ENCODE data around the gene CFAP20DC. TPM values are rescaled to one million over a fixed set of nuclear protein-coding genes. Genes with fewer than 3 reads are reported as not detected.
"Not testable (repeated sequence)": the region's sequence is repeated elsewhere in the genome, so short reads cannot be mapped to it uniquely, and the experiment has no call there.

CFAP20DC gene
- total RNA-seq, 2 experiments from 2014 or later = 1.4 to 1.8 TPM

GRCh38 chr3:59064276-59064675 is 14.5 kb upstream of the CFAP20DC start:
- no peak overlapping the region for H3K27ac Mint-ChIP-seq
- no peak for ATAC-seq (ENCODE audit: low read depth)
- no peaks in the 10 kb centered on the region for H3K36me3 Mint-ChIP-seq
- no peak overlapping the region for H3K4me3 Mint-ChIP-seq
- H3K9me3 Mint-ChIP-seq = no peaks in the 10 kb centered on the region
- DNase-seq = no peak
- no peaks in the 10 kb centered on the region for H3K4me1 Mint-ChIP-seq
- H3K27me3 Mint-ChIP-seq = peaks cover 18% of the 10 kb centered on the region
- POLR2A ChIA-PET = no interaction called here

DNA sequence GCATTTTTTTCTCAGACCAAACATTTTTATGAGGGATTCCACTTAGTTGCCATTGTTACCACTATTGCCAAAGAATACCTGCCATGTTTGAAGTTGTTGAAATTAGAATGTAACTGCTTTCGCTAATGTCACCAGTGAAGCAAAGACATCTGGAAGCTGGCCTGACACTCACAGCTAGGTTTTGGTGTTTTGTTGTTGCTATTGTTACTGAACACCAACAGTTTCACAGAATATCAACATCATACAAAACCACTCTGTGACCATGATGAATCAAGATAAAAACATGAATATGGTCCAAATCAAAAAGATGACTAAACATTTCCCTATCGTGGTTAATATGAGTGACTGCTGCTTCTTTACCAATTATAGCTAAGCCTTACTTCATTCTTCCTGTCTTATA is 6.9 kb upstream of the CFAP20DC start:
- Mint-ChIP-seq H3K9me3 (no peaks in the 10 kb centered on the region), H3K36me3 (no peaks in the 10 kb centered on the region), H3K4me1 (no peaks in the 10 kb centered on the region), H3K27ac (no peak overlapping the region), H3K27me3 (peaks cover 15% of the 10 kb centered on the region), H3K4me3 (no peak overlapping the region)
- no peak for DNase-seq
- ATAC-seq (ENCODE audit: low read depth) = no peak
- POLR2A ChIA-PET = no interaction called here

DNA sequence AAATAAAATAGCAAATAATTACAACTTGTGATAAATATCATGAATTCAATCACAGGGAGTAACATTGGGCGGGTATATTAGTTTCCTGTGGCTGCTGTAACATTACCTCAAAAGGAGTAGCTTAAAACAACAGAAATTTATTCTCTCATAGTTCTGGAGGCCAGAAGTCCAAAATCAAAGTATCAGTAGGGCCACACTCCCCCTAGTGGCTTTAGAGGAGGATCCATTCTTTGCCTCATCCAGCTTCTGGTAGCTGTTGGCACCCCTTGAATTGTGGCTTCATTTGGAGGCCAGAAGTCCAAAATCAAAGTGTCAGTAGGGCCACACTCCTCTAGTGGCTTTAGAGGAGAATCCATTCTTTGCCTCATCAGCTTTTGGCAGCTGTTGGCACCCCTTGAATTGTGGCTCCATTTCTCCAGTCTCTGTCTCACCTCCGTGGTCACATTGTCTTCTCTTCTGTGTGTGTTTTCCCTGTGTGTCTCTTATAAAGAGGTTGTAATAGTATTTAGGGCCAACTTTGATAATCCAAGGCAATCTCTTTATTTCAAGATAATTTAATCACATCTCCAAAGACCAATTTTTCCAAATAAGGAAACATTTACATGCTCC is 3.1 kb upstream of the CFAP20DC start:
- Mint-ChIP-seq H3K4me1 (peaks cover 5% of the 10 kb centered on the region), H3K4me3 (no peak overlapping the region), H3K27ac (no peak overlapping the region), H3K27me3 (peaks cover 10% of the 10 kb centered on the region), H3K36me3 (no peaks in the 10 kb centered on the region), H3K9me3 (no peaks in the 10 kb centered on the region)
- ATAC-seq (ENCODE audit: low read depth) (no peak), DNase-seq (no peak)
- POLR2A ChIA-PET = interaction anchor here (1.0 kb wide), 1 partner anchor 57 kb away, joined by 3 read pairs; no protein-coding TSS in a partner anchor

DNA sequence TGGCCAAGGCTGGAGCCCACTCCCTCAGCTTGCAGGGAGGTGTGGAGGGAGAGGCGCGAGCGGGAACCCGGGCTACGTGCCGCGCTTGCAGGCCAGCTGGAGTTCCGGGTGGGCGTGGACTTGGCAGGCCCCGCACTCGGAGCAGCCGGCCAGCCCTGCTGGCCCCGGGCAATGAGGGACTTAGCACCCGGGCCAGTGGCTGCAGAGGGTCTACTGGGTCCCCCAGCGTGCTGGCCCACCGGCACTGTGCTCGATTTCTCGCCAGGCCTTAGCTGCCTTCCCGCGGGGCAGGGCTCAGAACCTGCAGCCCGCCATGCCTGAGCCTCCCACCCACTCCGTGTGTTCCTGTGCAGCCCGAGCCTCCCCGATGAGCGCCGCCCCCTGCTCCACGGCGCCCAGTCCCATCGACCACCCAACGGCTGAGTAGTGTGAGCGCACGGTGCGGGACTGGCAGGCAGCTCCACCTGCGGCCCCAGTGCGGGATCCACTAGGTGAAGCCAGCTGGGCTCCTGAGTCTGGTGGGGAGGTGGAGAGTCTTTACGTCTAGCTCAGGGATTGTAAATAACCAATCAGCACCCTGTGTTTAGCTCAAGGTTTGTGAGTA is 1.1 kb upstream of the CFAP20DC start:
- H3K4me3 Mint-ChIP-seq = not testable (repeated sequence)

GRCh38 chr3:59046839-59047238 is 3.0 kb downstream of the CFAP20DC start:
- Mint-ChIP-seq H3K36me3 (no peaks in the 10 kb centered on the region), H3K4me3 (no peak overlapping the region), H3K9me3 (no peaks in the 10 kb centered on the region), H3K4me1 (peaks cover 5% of the 10 kb centered on the region), H3K27ac (no peak overlapping the region), H3K27me3 (peaks cover 5% of the 10 kb centered on the region)
- no peak for DNase-seq
- POLR2A ChIA-PET = no interaction called here
- no peak for ATAC-seq (ENCODE audit: low read depth)

More for the DNA sequence above, 1.1 kb upstream of the CFAP20DC start:
- not testable (repeated sequence) for H3K4me1 Mint-ChIP-seq; H3K27ac Mint-ChIP-seq; H3K36me3 Mint-ChIP-seq; H3K9me3 Mint-ChIP-seq; DNase-seq; ATAC-seq (ENCODE audit: low read depth)
- peaks cover 14% of the 10 kb centered on the region for H3K27me3 Mint-ChIP-seq
- POLR2A ChIA-PET = interaction anchor here (1.0 kb wide), 1 partner anchor 1027 kb away, joined by 3 read pairs; no protein-coding TSS in a partner anchor

- POLR2A ChIA-PET = no interaction called here
- DNase-seq (no peak), ATAC-seq (ENCODE audit: low read depth) (no peak)
- Mint-ChIP-seq H3K4me1 (no peaks in the 10 kb centered on the region), H3K9me3 (no peaks in the 10 kb centered on the region), H3K36me3 (no peaks in the 10 kb centered on the region), H3K4me3 (no peak overlapping the region), H3K27ac (no peak overlapping the region), H3K27me3 (peaks cover 5% of the 10 kb centered on the region)
Observed at GRCh38 chr3:59043391-59043790, 6.4 kb downstream of the CFAP20DC start.

- no peak overlapping the region for H3K27ac Mint-ChIP-seq
- H3K4me3 Mint-ChIP-seq = no peak overlapping the region
- POLR2A ChIA-PET = no interaction called here
- no peaks in the 10 kb centered on the region for H3K4me1 Mint-ChIP-seq
- no peaks in the 10 kb centered on the region for H3K9me3 Mint-ChIP-seq
- ATAC-seq (ENCODE audit: low read depth) = no peak
- DNase-seq = no peak
- no peaks in the 10 kb centered on the region for H3K27me3 Mint-ChIP-seq
- H3K36me3 Mint-ChIP-seq = no peaks in the 10 kb centered on the region
Observed at GRCh38 chr3:59040902-59041301, 8.9 kb downstream of the CFAP20DC start.

- POLR2A ChIA-PET = no interaction called here
- no peak overlapping the region for H3K27ac Mint-ChIP-seq
- no peak overlapping the region for H3K4me3 Mint-ChIP-seq
- DNase-seq (no peak), ATAC-seq (ENCODE audit: low read depth) (no peak)
- H3K36me3 Mint-ChIP-seq = no peaks in the 10 kb centered on the region
- peaks cover 23% of the 10 kb centered on the region for H3K27me3 Mint-ChIP-seq
- H3K9me3 Mint-ChIP-seq = no peaks in the 10 kb centered on the region
- peaks cover 5% of the 10 kb centered on the region for H3K4me1 Mint-ChIP-seq
Observed at GRCh38 chr3:59027607-59028006, 22.2 kb downstream of the CFAP20DC start.

DNA sequence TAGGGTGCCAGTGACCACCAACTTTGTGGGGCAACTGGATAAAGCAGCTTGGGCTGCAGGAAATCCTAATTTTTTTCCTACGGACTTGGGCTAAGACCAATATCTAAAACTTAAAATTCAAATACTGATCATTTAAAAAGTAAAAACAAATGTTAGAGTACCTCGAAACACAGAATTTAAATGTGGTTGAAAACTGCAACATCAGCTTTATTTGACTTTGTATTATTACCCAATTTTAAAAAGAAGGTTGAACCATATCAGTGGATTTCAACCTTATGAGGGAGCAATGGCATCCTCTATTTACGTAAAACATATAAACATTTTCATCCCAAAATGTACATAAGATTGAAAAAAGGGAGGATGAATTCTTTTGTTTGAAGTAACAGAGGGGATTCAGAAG is 26.2 kb downstream of the CFAP20DC start:
- Mint-ChIP-seq H3K36me3 (no peaks in the 10 kb centered on the region), H3K9me3 (no peaks in the 10 kb centered on the region), H3K4me1 (peaks cover 5% of the 10 kb centered on the region), H3K27me3 (peaks cover 23% of the 10 kb centered on the region), H3K4me3 (no peak overlapping the region), H3K27ac (no peak overlapping the region)
- DNase-seq = no peak
- POLR2A ChIA-PET = no interaction called here
- no peak for ATAC-seq (ENCODE audit: low read depth)

- Mint-ChIP-seq H3K27ac (no peak overlapping the region), H3K9me3 (no peaks in the 10 kb centered on the region), H3K4me1 (no peaks in the 10 kb centered on the region), H3K36me3 (no peaks in the 10 kb centered on the region), H3K27me3 (peaks cover 13% of the 10 kb centered on the region), H3K4me3 (no peak overlapping the region)
- POLR2A ChIA-PET = no interaction called here
- ATAC-seq (ENCODE audit: low read depth) (no peak), DNase-seq (no peak)
Observed at GRCh38 chr3:59017617-59017984, 32.2 kb downstream of the CFAP20DC start.

DNA sequence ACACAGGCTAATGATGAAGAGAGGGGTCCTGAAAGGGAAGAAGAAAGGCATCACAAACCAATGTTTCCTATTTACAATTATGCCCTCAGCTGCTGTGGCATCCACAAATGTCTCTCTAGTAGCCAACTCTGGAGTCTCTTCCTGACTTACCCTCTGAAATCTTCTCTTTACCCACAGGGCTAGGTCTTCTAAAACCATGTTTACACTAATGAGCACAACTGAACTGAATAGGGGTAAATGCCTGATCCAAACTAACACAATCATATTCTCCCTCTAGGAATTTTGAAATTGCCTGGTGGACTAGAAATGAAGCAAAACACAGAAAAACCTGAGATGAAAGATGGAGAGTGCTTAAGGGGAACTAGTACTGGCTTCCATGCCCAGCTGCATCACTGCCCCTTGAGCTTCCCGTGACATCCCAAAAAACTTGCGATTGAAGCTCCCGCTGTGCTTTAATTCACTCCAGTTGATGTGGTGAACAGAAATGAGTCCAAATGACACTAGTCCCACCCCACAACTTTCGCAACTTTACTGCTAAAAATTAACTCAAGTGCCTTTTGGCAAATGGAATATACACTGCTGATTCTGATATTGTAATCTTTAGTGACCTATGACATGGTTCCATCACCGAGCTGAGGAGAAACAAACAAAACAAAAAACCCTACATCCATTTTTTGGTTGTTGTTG is 32.8 kb downstream of the CFAP20DC start:
- Mint-ChIP-seq H3K27me3 (peaks cover 13% of the 10 kb centered on the region), H3K27ac (no peak overlapping the region), H3K36me3 (no peaks in the 10 kb centered on the region), H3K9me3 (no peaks in the 10 kb centered on the region), H3K4me3 (no peak overlapping the region), H3K4me1 (no peaks in the 10 kb centered on the region)
- ATAC-seq (ENCODE audit: low read depth) = no peak
- no peak for DNase-seq
- POLR2A ChIA-PET = no interaction called here

- POLR2A ChIA-PET = no interaction called here
- Mint-ChIP-seq H3K9me3 (no peaks in the 10 kb centered on the region), H3K36me3 (no peaks in the 10 kb centered on the region), H3K27ac (no peak overlapping the region), H3K4me3 (no peak overlapping the region), H3K4me1 (no peaks in the 10 kb centered on the region), H3K27me3 (peaks cover 13% of the 10 kb centered on the region)
- ATAC-seq (ENCODE audit: low read depth) = no peak
- no peak for DNase-seq
Observed at GRCh38 chr3:59013611-59014010, 36.2 kb downstream of the CFAP20DC start.

DNA sequence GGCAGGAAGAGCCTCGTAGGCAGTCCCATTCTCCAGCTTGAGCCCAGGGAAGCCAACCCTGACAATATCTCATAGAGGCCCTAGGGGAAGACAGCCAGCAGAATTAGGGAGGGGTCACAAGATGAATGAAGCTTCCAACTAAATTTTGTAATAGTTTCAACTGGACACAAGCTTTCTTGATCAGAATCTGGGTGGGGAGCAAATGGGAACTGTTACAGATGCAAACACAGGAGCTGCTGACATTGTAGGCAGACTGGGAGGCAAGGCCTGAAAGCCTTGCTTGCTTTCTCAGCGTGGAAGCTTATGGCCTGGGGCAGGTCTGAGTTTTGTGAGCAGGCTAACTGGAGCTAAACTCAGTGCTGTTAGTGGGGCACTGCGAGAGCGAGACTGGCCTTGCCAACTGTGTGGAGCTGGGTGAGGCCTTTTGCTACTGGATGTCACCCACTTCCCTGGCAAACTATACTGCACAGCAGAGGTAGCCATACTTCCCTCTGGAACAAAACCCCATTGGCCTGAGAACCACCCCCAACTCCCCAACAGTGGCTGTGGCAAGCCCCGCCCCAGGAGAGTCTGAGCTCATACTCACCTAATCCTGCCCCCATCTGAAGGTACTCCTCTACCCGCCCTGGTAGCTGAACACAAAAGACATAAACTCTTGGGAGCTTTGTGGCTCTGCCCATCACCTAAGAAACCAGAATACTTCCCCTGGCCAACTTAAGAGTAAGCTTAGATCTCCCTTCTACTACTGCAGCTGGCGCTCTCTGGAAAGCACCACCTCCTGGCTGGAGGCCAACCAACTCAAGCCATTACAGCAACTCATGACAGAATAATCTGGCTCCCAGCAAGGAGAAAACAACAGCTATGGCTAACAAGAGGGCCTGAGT is 42.9 kb downstream of the CFAP20DC start:
- H3K4me1 Mint-ChIP-seq = no peaks in the 10 kb centered on the region
- H3K9me3 Mint-ChIP-seq = peaks cover 5% of the 10 kb centered on the region
- no peak overlapping the region for H3K4me3 Mint-ChIP-seq
- POLR2A ChIA-PET = no interaction called here
- no peak overlapping the region for H3K27ac Mint-ChIP-seq
- no peak for ATAC-seq (ENCODE audit: low read depth)
- no peaks in the 10 kb centered on the region for H3K36me3 Mint-ChIP-seq
- peaks cover 11% of the 10 kb centered on the region for H3K27me3 Mint-ChIP-seq
- no peak for DNase-seq
